Keratinocyte (primary cell): Measurements from ENCODE around the gene TPD52L1. TPM values are rescaled to one million over a fixed set of nuclear protein-coding genes. Genes with fewer than 3 reads are reported as not detected.

Experiments used
- DNase-seq: peaks from one replicate; pipeline ENCODE4 v3.0.0-alpha.2; 2011; ENCODE audit warnings: low read depth, missing footprints, low spot score
- FAIRE-seq: peaks from 2 replicates; lab custom pipeline; 2011; peaks lifted over from hg19 to GRCh38; lab: Jason Lieb, UNC
- H2AFZ ChIP-seq: 2 replicates; pipeline ENCODE4 v1.6.0; 2012; ENCODE audit warnings: low read length, control low read depth, inconsistent platforms; ENCODE audit not compliant: control insufficient read depth
- H3K27ac ChIP-seq: 2 replicates; pipeline ENCODE4 v1.5.1; 2011; ENCODE audit warnings: low read length; ENCODE audit not compliant: control insufficient read depth, insufficient read depth
- H3K27me3 ChIP-seq: 3 replicates; pipeline ENCODE4 v1.6.0; 2011; ENCODE audit warnings: low read length; ENCODE audit not compliant: control insufficient read depth, insufficient read depth; ENCODE audit errors: extremely low read depth
- H3K36me3 ChIP-seq, 2 experiments: 2 replicates in 1 of 2; 3 replicates in 1 of 2; pipeline ENCODE4 v1.5.1; 2011; ENCODE audit warnings: low read length in 2 of 2, mild to moderate bottlenecking in 1 of 2; ENCODE audit not compliant: control insufficient read depth in 2 of 2, insufficient read depth in 2 of 2; ENCODE audit errors: extremely low read depth in 1 of 2
- H3K4me1 ChIP-seq: 3 replicates; pipeline ENCODE4 v1.5.1; 2011; ENCODE audit warnings: low read length; ENCODE audit not compliant: control insufficient read depth, insufficient read depth; ENCODE audit errors: extremely low read depth
- H3K4me2 ChIP-seq: 3 replicates; pipeline ENCODE4 v1.6.0; 2011; ENCODE audit warnings: low read depth, low read length; ENCODE audit not compliant: control insufficient read depth, insufficient read depth; ENCODE audit errors: extremely low read depth
- H3K4me3 ChIP-seq, 3 experiments: fragments of 200-600 bp in 1 of 3; sonication (generic) in 1 of 3; 2 replicates in 2 of 3; 3 replicates in 1 of 3; pipeline ENCODE4 v1.5.1; 2011 to 2016; ENCODE audit warnings: low read length in 3 of 3, mild to moderate bottlenecking in 3 of 3, control low read depth in 2 of 3, inconsistent platforms in 1 of 3, low read depth in 1 of 3, mixed read lengths in 1 of 3, mixed run types in 1 of 3, moderate library complexity in 1 of 3; ENCODE audit not compliant: control insufficient read depth in 2 of 3, insufficient read depth in 2 of 3; ENCODE audit errors: extremely low read depth in 1 of 3
- H3K79me2 ChIP-seq: 2 replicates; pipeline ENCODE4 v1.6.0; 2012; ENCODE audit warnings: low read length; ENCODE audit not compliant: control insufficient read depth, insufficient read depth
- H3K9ac ChIP-seq: 3 replicates; pipeline ENCODE4 v1.6.0; 2011; ENCODE audit warnings: low read length; ENCODE audit not compliant: control insufficient read depth, insufficient read depth; ENCODE audit errors: extremely low read depth
- H3K9me1 ChIP-seq: 3 replicates; pipeline ENCODE4 v1.6.0; 2011; ENCODE audit warnings: low read length; ENCODE audit not compliant: control insufficient read depth, insufficient read depth; ENCODE audit errors: extremely low read depth
- H3K9me3 ChIP-seq: 2 replicates; pipeline ENCODE4 v1.5.1; 2012; ENCODE audit warnings: low read depth, low read length; ENCODE audit not compliant: control insufficient read depth
- H4K20me1 ChIP-seq: 3 replicates; pipeline ENCODE4 v1.6.0; 2011; ENCODE audit warnings: low read length; ENCODE audit not compliant: control insufficient read depth, insufficient read depth; ENCODE audit errors: extremely low read depth
- EZH2 ChIP-seq: IDR thresholded peaks from one replicate; pipeline ENCODE4 v1.6.1; 2012; ENCODE audit warnings: inconsistent platforms, mild to moderate bottlenecking, low read length, moderate library complexity
- dilution Hi-C: fragments of 300-500 bp; cut with MboI; formaldehyde crosslinking; loops from one replicate; pipeline ENCODE4 v1.7.0; 2020; ENCODE audit warnings: low sequenced_read_pairs; ENCODE audit not compliant: extremely low pct_ligation_motif_present
- polyA plus RNA-seq, 5 experiments: library from polyadenylated mRNA; depleted of rRNA in 3 of 5; stranded (reverse) in 3 of 5; stranded (forward) in 1 of 5; unstranded in 1 of 5; fragments of >200 nt; gene quantifications; 1 replicate in 1 of 5; 2 replicates in 3 of 5; 3 replicates in 1 of 5; pipeline versions ENCODE4 v1.2.1 to v1.2.3, GENCODE V29; 2011 to 2012; ENCODE audit warnings: missing spikeins in 2 of 5, low read depth in 1 of 5, low replicate concordance in 1 of 5
- TF ChIP-seq, protein P1 (sequence below), 3 experiments: IDR thresholded peaks in 1 of 3; conservative IDR thresholded peaks in 1 of 3; optimal IDR thresholded peaks in 1 of 3; 2 replicates in 2 of 3; 3 replicates in 1 of 3; pipeline versions ENCODE3 to v1.5.1; 2011; ENCODE audit warnings: low read length in 3 of 3, mild to moderate bottlenecking in 3 of 3, moderate library complexity in 2 of 3, control low read depth in 1 of 3, inconsistent platforms in 1 of 3; ENCODE audit not compliant: insufficient read depth in 2 of 3; ENCODE audit errors: extremely low read depth in 1 of 3

TPD52L1 gene
- polyA plus RNA-seq, 1 donor (not counting 4 experiments of a cell fraction or from before 2014, with no cell fraction given) = 135 TPM

GRCh38 chr6:125116170-125116569, 37.4 kb upstream of the TPD52L1 start:
- no peak for FAIRE-seq
- no peak overlapping the region for H3K27ac ChIP-seq
- peaks cover 6% of the 10 kb centered on the region for H3K4me1 ChIP-seq
- no peaks in the 10 kb centered on the region for H4K20me1 ChIP-seq
- H3K9me3 ChIP-seq = peaks cover 4% of the 10 kb centered on the region
- DNase-seq = no peak
- H3K4me3 ChIP-seq = no peak overlapping the region
- H3K79me2 ChIP-seq = no peaks in the 10 kb centered on the region
- no peak overlapping the region for H3K4me2 ChIP-seq
- dilution Hi-C loops = no loop called here
- TF ChIP-seq, protein P1, sequence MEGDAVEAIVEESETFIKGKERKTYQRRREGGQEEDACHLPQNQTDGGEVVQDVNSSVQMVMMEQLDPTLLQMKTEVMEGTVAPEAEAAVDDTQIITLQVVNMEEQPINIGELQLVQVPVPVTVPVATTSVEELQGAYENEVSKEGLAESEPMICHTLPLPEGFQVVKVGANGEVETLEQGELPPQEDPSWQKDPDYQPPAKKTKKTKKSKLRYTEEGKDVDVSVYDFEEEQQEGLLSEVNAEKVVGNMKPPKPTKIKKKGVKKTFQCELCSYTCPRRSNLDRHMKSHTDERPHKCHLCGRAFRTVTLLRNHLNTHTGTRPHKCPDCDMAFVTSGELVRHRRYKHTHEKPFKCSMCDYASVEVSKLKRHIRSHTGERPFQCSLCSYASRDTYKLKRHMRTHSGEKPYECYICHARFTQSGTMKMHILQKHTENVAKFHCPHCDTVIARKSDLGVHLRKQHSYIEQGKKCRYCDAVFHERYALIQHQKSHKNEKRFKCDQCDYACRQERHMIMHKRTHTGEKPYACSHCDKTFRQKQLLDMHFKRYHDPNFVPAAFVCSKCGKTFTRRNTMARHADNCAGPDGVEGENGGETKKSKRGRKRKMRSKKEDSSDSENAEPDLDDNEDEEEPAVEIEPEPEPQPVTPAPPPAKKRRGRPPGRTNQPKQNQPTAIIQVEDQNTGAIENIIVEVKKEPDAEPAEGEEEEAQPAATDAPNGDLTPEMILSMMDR (optimal IDR thresholded peaks at IDR 0.05 in 1 of 3, IDR thresholded peaks at IDR 0.05 in 1 of 3, conservative IDR thresholded peaks at IDR 0.05 in 1 of 3; ENCODE audit: extremely low read depth in 1 of 3, insufficient read depth in 2 of 3, low read length in 3 of 3) = no peak
- H3K36me3 ChIP-seq = no peaks in the 10 kb centered on the region
- H3K9me1 ChIP-seq = no peaks in the 10 kb centered on the region
- H3K27me3 ChIP-seq = no peaks in the 10 kb centered on the region
- H2AFZ ChIP-seq = no peak overlapping the region
- no peak overlapping the region for H3K9ac ChIP-seq

DNA sequence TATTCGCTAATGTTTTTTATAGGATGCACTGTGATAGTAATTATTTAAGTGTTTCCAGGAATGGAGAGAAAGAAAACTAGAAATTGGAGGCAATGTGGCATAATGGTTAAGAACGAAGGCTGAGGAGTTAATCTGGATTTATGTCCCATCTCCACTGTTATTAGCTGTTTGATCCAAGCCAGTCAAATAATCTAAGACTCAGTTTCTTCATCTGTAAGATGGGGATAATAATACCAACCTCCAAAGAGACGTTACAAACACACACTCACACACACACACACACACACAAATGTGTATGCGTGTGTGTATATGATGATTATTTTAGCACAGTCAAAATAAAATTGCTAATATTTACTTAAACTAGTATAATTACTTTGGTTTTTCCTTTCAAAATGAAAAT, 36.9 kb upstream of the TPD52L1 start:
- Histone ChIP-seq H3K9me1 (no peaks in the 10 kb centered on the region), H2AFZ (no peak overlapping the region), H3K9ac (no peak overlapping the region), H3K9me3 (peaks cover 4% of the 10 kb centered on the region), H3K36me3 (no peaks in the 10 kb centered on the region), H3K27ac (no peak overlapping the region), H3K27me3 (no peaks in the 10 kb centered on the region), H4K20me1 (no peaks in the 10 kb centered on the region), H3K4me1 (peaks cover 6% of the 10 kb centered on the region), H3K4me2 (no peak overlapping the region), H3K79me2 (no peaks in the 10 kb centered on the region), H3K4me3 (no peak overlapping the region)
- dilution Hi-C loops = no loop called here
- no peak for FAIRE-seq
- no peak for DNase-seq
- TF ChIP-seq EZH2 = no peak
- TF ChIP-seq, protein P1 (optimal IDR thresholded peaks at IDR 0.05 in 1 of 3, IDR thresholded peaks at IDR 0.05 in 1 of 3, conservative IDR thresholded peaks at IDR 0.05 in 1 of 3; ENCODE audit: extremely low read depth in 1 of 3, insufficient read depth in 2 of 3, low read length in 3 of 3) = no peak
